Breast epithelium (tissue), 4 donors: ENCODE measurements around the gene NTSR1. TPM values are rescaled to one million over a fixed set of nuclear protein-coding genes. Genes with fewer than 3 reads are reported as not detected.

Experiments
- DNase-seq, 2 donors: peaks; one replicate each; pipeline ENCODE4 v3.0.0-alpha.2; 2019; ENCODE audit warnings: low spot score in 2 of 2
- H3K27ac ChIP-seq, 2 donors: fragments of 200-600 bp; sonication (generic) in 1 of 2; one replicate each; pipeline ENCODE4 v1.5.1; 2016 to 2019; ENCODE audit warnings: mild to moderate bottlenecking in 1 of 2
- H3K27me3 ChIP-seq, 2 donors: fragments of 200-600 bp; sonication (generic) in 1 of 2; one replicate each; pipeline versions ENCODE4 v1.5.1 to v1.6.0; 2017 to 2019; ENCODE audit warnings: control low read depth in 1 of 2, mild to moderate bottlenecking in 1 of 2
- H3K36me3 ChIP-seq: fragments of 200-600 bp; one replicate; pipeline ENCODE4 v1.5.1; 2019
- H3K4me1 ChIP-seq, 2 donors: fragments of 200-600 bp; sonication (generic); one replicate each; pipeline ENCODE4 v1.5.1; 2016 to 2019; ENCODE audit warnings: control low read depth in 1 of 2
- H3K4me3 ChIP-seq, 3 donors: fragments of 200-600 bp; sonication (generic); 1 replicate in 2 of 3; 2 replicates in 1 of 3; pipeline ENCODE4 v1.5.1; 2016 to 2019; ENCODE audit warnings: mild to moderate bottlenecking in 3 of 3, moderate library complexity in 2 of 3
- H3K9me3 ChIP-seq, 2 donors: fragments of 200-600 bp; sonication (generic) in 1 of 2; one replicate each; pipeline ENCODE4 v1.5.1; 2016 to 2019; ENCODE audit warnings: control low read depth in 1 of 2
- POLR2A ChIP-seq: fragments of 450-650 bp; IDR thresholded peaks from one replicate; pipeline ENCODE4 v1.6.1; 2016; ENCODE audit warnings: antibody characterized with exemption, mild to moderate bottlenecking, moderate library complexity
- POLR2AphosphoS5 ChIP-seq, 3 donors: sonication (generic); formaldehyde crosslinking; IDR thresholded peaks; one replicate each; pipeline ENCODE4 v1.6.1; 2017; ENCODE audit warnings: antibody characterized with exemption in 3 of 3
- intact Hi-C: fragments of 100-400 bp; cut with DNase I; formaldehyde crosslinking; loops from one replicate; pipeline ENCODE4 v1.15.1; 2023; ENCODE audit warnings: low total_unique reads
- total RNA-seq, 3 donors: library from RNA; depleted of rRNA; stranded (reverse); fragments of >200 nt; gene quantifications; one replicate each; pipeline ENCODE4 v1.1.0, GENCODE V29; 2016
- TF ChIP-seq, protein P1 (sequence below), 3 donors: fragments of 450-650 bp; IDR thresholded peaks; one replicate each; pipeline ENCODE4 v1.5.1; 2016 to 2017; ENCODE audit warnings: antibody characterized with exemption in 3 of 3, mild to moderate bottlenecking in 3 of 3, moderate library complexity in 3 of 3

The NTSR1 gene
- total RNA-seq, 3 donors from 2014 or later, result under 0.01 TPM; not detected in 2

DNA sequence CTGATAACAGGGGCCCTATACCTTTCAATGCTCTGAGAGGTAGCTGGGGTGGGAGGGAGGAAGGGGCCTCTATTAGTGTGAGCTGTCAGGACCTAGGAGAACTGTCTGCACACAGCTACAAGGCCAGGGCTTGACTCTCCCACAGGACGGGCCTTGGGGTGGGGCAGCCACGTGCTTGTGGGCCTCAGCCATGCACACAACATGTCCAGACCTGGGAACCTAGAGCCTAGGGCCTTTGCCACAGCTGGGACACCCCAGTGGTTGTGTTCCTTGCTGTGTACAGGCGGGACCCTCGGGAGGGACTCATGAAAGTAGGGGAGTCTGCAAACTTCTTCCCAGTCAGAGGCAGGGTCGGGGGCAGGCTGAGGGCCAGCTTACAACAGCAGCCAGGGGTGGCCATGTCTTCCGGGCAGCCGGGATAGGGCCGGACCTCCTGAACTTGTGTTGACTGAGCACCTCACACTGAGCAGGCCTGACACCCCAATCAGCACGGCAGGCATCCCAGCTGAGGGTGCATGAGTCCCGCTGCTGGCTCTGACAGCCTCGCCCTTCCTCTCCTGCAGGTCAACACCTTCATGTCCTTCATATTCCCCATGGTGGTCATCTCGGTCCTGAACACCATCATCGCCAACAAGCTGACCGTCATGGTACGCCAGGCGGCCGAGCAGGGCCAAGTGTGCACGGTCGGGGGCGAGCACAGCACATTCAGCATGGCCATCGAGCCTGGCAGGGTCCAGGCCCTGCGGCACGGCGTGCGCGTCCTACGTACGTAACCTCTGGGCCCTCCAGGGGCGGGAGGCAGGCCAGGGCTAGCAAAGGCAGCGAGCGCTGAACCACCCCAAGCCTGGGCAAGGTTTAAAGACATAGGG lies 45.7 kb downstream of the NTSR1 start:
- no peaks in the 10 kb centered on the region for H3K4me1 ChIP-seq
- H3K27ac ChIP-seq, result no peak overlapping the region
- no peaks in the 10 kb centered on the region for H3K9me3 ChIP-seq
- DNase-seq, result no peak
- H3K27me3 ChIP-seq, result peaks cover 0 to 2% of the 10 kb centered on the region in 2 donors
- TF ChIP-seq POLR2AphosphoS5 (IDR thresholded peaks at IDR 0.05) (no peak), POLR2A (no peak)
- TF ChIP-seq, protein P1, sequence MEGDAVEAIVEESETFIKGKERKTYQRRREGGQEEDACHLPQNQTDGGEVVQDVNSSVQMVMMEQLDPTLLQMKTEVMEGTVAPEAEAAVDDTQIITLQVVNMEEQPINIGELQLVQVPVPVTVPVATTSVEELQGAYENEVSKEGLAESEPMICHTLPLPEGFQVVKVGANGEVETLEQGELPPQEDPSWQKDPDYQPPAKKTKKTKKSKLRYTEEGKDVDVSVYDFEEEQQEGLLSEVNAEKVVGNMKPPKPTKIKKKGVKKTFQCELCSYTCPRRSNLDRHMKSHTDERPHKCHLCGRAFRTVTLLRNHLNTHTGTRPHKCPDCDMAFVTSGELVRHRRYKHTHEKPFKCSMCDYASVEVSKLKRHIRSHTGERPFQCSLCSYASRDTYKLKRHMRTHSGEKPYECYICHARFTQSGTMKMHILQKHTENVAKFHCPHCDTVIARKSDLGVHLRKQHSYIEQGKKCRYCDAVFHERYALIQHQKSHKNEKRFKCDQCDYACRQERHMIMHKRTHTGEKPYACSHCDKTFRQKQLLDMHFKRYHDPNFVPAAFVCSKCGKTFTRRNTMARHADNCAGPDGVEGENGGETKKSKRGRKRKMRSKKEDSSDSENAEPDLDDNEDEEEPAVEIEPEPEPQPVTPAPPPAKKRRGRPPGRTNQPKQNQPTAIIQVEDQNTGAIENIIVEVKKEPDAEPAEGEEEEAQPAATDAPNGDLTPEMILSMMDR (IDR thresholded peaks at IDR 0.05), result no peak
- H3K36me3 ChIP-seq, result no peaks in the 10 kb centered on the region
- H3K4me3 ChIP-seq, result no peak overlapping the region
- intact Hi-C loops, result no loop called here

DNA sequence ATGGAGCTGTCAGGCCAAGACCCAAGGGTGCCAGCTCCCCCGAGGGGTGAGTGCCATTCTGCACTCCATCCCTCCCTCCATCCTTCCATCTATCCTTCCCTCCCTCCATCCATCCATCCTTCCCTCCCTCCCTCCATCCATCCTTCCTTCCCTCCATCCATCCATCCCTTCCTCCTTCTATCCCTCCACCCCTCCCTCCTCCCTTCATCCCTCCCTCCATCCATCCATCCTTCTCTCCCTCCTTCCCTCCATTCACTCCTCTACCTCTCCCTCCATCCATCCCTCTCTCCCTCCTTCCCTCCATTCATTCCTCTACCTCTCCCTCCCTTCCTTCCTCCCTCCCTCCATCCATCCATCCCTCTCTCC lies 46.3 kb downstream of the NTSR1 start:
- DNase-seq, result no peak
- H3K4me1 ChIP-seq, result no peaks in the 10 kb centered on the region
- no peaks in the 10 kb centered on the region for H3K9me3 ChIP-seq
- H3K27ac ChIP-seq, result no peak overlapping the region
- no peaks in the 10 kb centered on the region for H3K36me3 ChIP-seq
- intact Hi-C loops, result no loop called here
- H3K4me3 ChIP-seq, result no peak overlapping the region
- peaks cover 0 to 2% of the 10 kb centered on the region in 2 donors for H3K27me3 ChIP-seq
- TF ChIP-seq, protein P1 (IDR thresholded peaks at IDR 0.05), result no peak
- TF ChIP-seq POLR2AphosphoS5 (IDR thresholded peaks at IDR 0.05), result no peak
- TF ChIP-seq POLR2A, result no peak

DNA sequence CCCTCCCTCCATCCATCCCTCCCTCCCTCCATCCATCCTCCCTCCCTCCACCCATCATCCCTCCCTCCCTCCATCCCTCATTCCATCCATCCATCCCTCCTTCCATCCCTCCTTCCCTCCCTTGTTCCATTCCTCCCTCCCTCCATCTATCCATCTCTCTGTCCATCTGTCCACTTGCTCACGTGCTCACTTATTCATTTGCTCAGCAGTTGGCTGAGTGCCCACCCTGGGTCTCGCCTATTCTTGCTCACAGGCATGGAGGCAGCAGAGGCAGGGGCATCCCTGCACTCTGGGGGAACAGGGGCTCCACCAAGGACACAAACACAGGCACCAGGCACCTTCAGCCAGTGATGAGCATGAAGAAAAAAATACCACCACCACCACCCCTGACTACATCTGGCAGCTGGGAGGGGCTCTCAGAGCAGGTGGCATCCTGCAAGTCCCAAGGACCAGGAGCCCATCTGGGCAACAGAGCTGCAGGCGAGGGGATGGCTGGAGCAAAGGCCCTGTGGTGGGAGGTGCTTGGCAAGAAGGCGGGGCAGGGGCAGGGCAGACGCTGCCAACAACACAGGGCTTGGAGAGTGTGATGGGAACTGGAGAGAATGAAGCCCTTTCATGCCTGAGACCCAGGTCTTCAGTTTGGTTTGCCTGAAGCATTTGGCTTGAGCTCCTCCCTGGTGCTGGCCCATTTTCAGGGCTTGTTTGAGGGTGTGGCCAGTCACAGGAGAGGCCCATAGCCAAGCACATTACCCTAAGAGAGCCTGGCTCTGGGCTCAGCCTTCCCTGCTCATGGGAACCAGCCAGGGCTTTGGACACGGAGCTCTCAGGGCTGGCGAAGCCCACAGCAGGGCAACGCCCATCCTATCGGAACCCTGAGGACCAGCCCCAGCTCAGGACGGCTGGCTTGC lies 47.4 kb downstream of the NTSR1 start:
- no peak overlapping the region for H3K4me3 ChIP-seq
- H3K27ac ChIP-seq, result no peak overlapping the region
- TF ChIP-seq POLR2AphosphoS5 (IDR thresholded peaks at IDR 0.05) (no peak), POLR2A (no peak)
- TF ChIP-seq, protein P1 (IDR thresholded peaks at IDR 0.05), result no peak
- H3K9me3 ChIP-seq, result no peaks in the 10 kb centered on the region
- peaks cover 2 to 6% of the 10 kb centered on the region in 2 donors for H3K27me3 ChIP-seq
- intact Hi-C loops, result no loop called here
- H3K36me3 ChIP-seq, result no peaks in the 10 kb centered on the region
- peak in 1 of 2 donors; percentile 66 for DNase-seq
- H3K4me1 ChIP-seq, result no peaks in the 10 kb centered on the region

DNA sequence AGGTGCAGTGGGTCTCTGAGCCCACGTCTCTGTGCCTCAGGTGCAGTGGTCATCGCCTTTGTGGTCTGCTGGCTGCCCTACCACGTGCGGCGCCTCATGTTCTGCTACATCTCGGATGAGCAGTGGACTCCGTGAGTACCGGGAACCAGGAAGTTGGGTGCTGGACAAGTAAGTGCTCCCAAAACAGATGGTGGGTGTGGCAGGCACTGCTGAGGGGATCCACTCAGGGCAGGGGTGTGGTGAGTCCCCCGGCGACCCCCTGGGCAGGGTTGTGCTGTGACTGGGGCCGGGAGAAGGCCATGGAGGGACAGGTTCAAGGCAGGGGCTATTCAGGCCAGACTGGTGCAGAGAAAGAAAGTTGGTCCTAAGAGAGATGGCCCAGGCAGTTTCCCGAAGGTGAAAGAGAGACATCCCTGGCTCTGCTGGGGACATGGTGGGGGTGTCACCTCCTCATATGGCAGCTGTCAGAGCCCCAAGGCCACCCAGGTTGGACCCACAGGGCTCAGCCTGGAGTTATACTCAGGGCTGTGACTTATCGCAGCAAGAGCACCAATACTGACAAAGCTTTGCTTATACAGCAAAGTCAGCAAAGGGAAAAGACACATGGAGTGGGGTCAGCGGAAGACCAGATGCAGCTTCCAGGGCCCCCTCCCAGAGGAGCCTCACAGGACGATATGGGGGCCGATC lies 49.7 kb downstream of the NTSR1 start:
- DNase-seq, result no peak
- Histone ChIP-seq H3K27me3 (peaks cover 2 to 15% of the 10 kb centered on the region in 2 donors), H3K36me3 (no peaks in the 10 kb centered on the region), H3K4me1 (no peaks in the 10 kb centered on the region), H3K4me3 (no peak overlapping the region), H3K27ac (no peak overlapping the region), H3K9me3 (no peaks in the 10 kb centered on the region)
- TF ChIP-seq, protein P1 (IDR thresholded peaks at IDR 0.05), result no peak
- TF ChIP-seq POLR2A, result no peak
- TF ChIP-seq POLR2AphosphoS5 (IDR thresholded peaks at IDR 0.05), result no peak
- intact Hi-C loops, result no loop called here
